H7 (cell line): Measurements from ENCODE around the gene OR2AK2. TPM values are rescaled to one million over a fixed set of nuclear protein-coding genes. Genes with fewer than 3 reads are reported as not detected.
"Not testable (repeated sequence)": the region's sequence is repeated elsewhere in the genome, so short reads cannot be mapped to it uniquely, and the experiment has no call there.

Source experiments
- DNase-seq: peaks from one replicate; pipeline ENCODE4 v3.0.0; 2012
- H3K27me3 ChIP-seq: 2 replicates; pipeline ENCODE4 v1.6.0; 2011; ENCODE audit warnings: mild to moderate bottlenecking, low read length; ENCODE audit not compliant: control insufficient read depth, insufficient read depth
- H3K36me3 ChIP-seq: replicated peaks from 2 replicates; pipeline ENCODE4 v1.5.1; 2011; ENCODE audit warnings: low read length; ENCODE audit not compliant: control insufficient read depth, insufficient read depth
- H3K4me3 ChIP-seq: 2 replicates; pipeline ENCODE4 v1.5.1; 2011; ENCODE audit warnings: low read depth, mild to moderate bottlenecking, control low read depth, low read length, moderate library complexity; ENCODE audit not compliant: insufficient read depth
- total RNA-seq: library from RNA; depleted of rRNA; stranded (reverse); fragments of >200 nt; shearing (Covaris generic); gene quantifications from 2 replicates; pipeline ENCODE4 v1.2.3, GENCODE V29; 2014; rRNA removed

The OR2AK2 gene
- total RNA-seq, result not detected in 2 replicates

- no peak for DNase-seq
- Histone ChIP-seq H3K36me3 (no peaks in the 10 kb centered on the region), H3K4me3 (no peak within 1 kb of the TSS), H3K27me3 (no peaks in the 10 kb centered on the region)
Observed at GRCh38 chr1:247964933-247965332, at the start of gene OR2AK2. TSS of gene OR2AK2 (plus strand) at chr1:247965233. CDS start at chr1:247965377, 144 bp downstream.

DNA sequence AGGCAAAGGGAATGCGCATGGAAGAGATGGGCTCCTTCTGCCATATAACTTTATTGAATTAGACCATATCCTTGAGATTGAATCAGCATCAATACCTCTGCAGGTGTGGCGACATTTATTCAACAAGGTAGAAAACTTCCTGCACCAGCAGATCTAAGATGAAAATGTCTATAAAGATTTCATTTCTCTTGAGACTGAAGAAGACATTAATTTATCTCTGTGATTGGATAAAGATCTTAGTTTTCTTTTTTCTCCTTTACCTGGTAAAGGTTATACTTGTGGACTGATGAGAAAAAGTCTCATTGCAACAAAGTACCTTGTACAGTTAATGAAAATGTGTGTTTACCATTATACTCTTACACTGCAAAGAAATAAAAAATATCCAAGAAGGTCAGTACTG lies 45.1 kb upstream of the OR2AK2 start, which contains the start of gene OR2T8:
Gene OR2T8, plus strand, starts transcription at position 301 of the 400 bp plus-strand sequence. CDS start 766 bp downstream, outside the sequence.
- H3K27me3 ChIP-seq, result no peaks in the 10 kb centered on the region
- H3K36me3 ChIP-seq, result no peaks in the 10 kb centered on the region
- DNase-seq, result no peak
- H3K4me3 ChIP-seq, result no peak within 1 kb of the TSS

DNA sequence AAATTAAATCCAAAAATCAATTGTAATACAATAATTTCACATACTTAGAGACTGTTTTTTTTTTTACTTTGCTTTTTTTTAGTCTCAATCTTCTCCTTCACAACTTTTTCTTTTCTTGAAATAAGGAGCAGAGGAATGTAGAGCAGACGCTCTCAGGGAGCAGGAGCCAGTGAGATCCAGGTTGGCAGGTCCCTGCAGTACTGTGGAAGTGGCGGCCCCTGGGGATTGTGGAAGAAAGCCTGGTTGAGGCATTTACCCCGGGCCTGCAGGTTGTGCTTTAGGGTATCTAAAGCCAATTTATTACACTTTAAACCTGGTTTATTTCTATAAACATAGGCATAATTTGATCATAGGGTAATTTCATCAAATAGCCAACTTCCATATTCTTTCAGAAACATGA lies 41.1 kb upstream of the OR2AK2 start:
- DNase-seq, result peak; percentile 31
- no peaks in the 10 kb centered on the region for H3K27me3 ChIP-seq
- H3K36me3 ChIP-seq, result no peaks in the 10 kb centered on the region
- no peak overlapping the region for H3K4me3 ChIP-seq

GRCh38 chr1:247924868-247925267 lies 40.2 kb upstream of the OR2AK2 start, which contains the start of gene OR2AJ1:
TSS of gene OR2AJ1 (plus strand) at chr1:247924889. CDS start at chr1:247933769, 8,880 bp downstream.
- no peak within 1 kb of the TSS for H3K4me3 ChIP-seq
- DNase-seq, result no peak
- H3K27me3 ChIP-seq, result no peaks in the 10 kb centered on the region
- no peaks in the 10 kb centered on the region for H3K36me3 ChIP-seq

DNA sequence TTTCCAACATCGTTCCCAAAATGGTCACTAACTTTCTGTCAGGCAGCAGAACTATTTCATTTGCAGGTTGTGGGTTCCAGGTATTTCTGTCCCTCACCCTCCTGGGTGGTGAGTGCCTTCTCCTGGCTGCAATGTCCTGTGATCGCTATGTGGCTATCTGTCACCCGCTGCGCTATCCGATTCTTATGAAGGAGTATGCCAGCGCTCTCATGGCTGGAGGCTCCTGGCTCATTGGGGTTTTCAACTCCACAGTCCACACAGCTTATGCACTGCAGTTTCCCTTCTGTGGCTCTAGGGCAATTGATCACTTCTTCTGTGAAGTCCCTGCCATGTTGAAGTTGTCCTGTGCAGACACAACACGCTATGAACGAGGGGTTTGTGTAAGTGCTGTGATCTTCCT lies 31.0 kb upstream of the OR2AK2 start:
- H3K4me3 ChIP-seq, result no peak overlapping the region
- no peak for DNase-seq
- no peaks in the 10 kb centered on the region for H3K27me3 ChIP-seq
- H3K36me3 ChIP-seq, result no peaks in the 10 kb centered on the region

DNA sequence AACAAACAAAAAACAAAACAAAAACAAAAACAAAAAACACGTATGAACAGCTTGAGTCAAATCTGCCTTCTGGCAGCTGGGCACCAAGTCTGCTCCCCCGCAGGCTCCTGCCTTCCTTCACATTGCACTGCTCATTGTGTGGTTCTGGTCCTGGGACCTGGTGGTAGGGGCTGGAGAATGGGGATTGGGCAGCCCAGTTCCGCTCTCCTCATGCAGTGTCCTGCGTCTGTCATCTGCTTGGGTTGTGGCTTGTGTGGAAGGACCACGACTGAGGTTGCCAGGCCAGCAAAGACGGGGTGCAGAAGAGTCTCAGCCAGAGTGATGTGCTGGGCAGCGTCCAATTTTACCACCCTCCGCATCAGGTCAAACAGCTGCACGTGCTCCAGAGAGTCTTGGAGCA lies 29.3 kb upstream of the OR2AK2 start:
- H3K4me3 ChIP-seq, result no peak overlapping the region
- DNase-seq, result no peak

DNA sequence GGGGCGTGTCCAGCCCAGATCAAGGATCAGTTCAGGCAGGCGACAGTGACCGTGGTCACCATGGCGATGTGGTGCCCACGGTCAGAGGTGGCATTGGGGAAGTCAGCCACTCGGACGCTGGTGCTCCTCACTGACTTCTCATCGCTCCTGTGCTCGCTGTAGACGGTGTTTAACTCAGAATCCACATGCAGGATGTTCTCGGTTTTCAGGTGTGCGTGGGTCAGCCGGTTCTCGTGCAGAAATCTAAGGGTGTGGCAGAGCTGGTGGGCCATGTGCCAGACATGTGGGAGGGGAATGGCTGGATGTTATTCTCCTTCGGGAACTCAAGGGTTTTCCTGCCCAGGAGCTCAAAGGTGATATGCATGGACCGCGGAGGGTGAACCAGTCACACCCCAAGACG lies 28.6 kb upstream of the OR2AK2 start:
- Histone ChIP-seq H3K27me3 (no peaks in the 10 kb centered on the region), H3K36me3 (no peaks in the 10 kb centered on the region), H3K4me3 (no peak overlapping the region)
- DNase-seq, result peak; percentile 4

More for the DNA sequence above, 29.3 kb upstream of the OR2AK2 start:
- H3K36me3 ChIP-seq, result no peaks in the 10 kb centered on the region
- no peaks in the 10 kb centered on the region for H3K27me3 ChIP-seq

- H3K27me3 ChIP-seq, H3K4me3 ChIP-seq, H3K36me3 ChIP-seq: not testable (repeated sequence)
- peak; percentile 88 for DNase-seq
Observed at GRCh38 chr1:247936965-247937734, 27.9 kb upstream of the OR2AK2 start.

DNA sequence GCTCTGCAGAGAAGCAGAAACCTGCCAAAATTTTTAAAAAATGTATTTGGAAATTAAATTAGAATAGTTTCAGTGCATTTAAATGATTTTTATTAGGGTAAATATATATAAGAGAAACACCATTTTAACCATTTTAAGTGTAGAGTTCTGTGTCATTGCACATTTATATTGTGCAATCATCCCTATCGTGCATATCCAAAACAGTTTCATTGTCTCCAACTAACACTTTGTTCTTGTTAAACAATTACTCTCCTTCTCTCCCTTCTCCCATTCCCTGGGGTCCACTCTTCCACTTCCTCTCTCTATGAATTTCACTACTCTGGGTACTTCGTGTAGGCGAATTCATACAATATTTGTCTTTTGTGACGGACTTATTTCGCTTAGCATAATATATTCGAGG lies 22.4 kb upstream of the OR2AK2 start:
- H3K36me3 ChIP-seq, result no peaks in the 10 kb centered on the region
- DNase-seq, result no peak
- H3K27me3 ChIP-seq, result no peaks in the 10 kb centered on the region
- H3K4me3 ChIP-seq, result no peak overlapping the region

DNA sequence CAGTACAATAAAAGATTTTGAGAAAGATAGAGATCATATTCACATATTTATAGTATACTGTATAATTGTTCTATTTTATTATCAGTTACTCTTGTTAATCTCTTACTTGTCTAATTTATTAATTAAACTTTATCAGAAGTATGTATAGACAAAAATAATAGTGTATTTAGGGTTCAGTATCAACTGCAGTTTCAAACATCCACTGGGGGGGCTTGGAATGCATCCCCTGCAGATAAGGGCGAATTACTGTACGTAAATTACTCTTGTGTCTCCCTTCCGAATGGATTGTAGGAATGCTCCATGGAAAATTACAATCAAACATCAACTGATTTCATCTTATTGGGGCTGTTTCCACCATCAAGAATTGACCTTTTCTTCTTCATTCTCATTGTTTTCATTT lies 16.5 kb upstream of the OR2AK2 start, which contains the start of gene OR2L8:
Gene OR2L8, plus strand, starts transcription at position 301 of the 400 bp plus-strand sequence. Its CDS starts 0 bp downstream, at position 301.
- Histone ChIP-seq H3K27me3 (no peaks in the 10 kb centered on the region), H3K36me3 (no peaks in the 10 kb centered on the region), H3K4me3 (no peak within 1 kb of the TSS)
- DNase-seq, result no peak

DNA sequence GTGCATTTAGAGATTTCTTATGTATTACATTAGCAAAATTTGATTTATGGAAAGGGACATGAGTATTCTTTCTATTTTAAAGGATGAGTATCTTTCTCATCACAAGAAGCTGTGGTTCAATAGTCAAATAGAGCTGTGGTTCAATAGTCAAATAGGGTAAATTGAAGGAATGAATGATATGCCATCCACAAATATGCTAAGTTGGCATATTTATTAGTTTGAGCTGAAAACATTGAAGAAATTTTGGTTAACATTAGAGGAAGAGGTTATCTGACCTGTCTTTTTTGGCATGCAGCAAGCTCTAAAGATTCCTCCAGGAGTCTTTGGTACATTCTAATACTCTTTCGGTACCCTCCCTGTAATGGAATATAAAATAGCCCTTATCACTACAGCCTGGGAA lies 11.6 kb upstream of the OR2AK2 start:
- Histone ChIP-seq H3K36me3 (no peaks in the 10 kb centered on the region), H3K4me3 (no peak overlapping the region), H3K27me3 (no peaks in the 10 kb centered on the region)
- DNase-seq, result no peak

- no peak overlapping the region for H3K4me3 ChIP-seq
- DNase-seq, result no peak
- H3K27me3 ChIP-seq, result no peaks in the 10 kb centered on the region
- no peaks in the 10 kb centered on the region for H3K36me3 ChIP-seq
Observed at GRCh38 chr1:247961791-247962190, 3.2 kb upstream of the OR2AK2 start.

GRCh38 chr1:247962911-247963588 lies 2.0 kb upstream of the OR2AK2 start:
- DNase-seq, result no peak
- Histone ChIP-seq H3K4me3 (no peak overlapping the region), H3K27me3 (no peaks in the 10 kb centered on the region), H3K36me3 (no peaks in the 10 kb centered on the region)

- Histone ChIP-seq H3K36me3 (no peaks in the 10 kb centered on the region), H3K27me3 (no peaks in the 10 kb centered on the region), H3K4me3 (no peak overlapping the region)
- no peak for DNase-seq
Observed at GRCh38 chr1:247966532-247967204, 1.6 kb downstream of the OR2AK2 start.
